ENCODE measurements around the gene ATG4D.

Gene ATG4D

GRCh38 chr19:10580979-10581631 is 37.4 kb downstream of the ATG4D start:
- peak; percentile 91 to 92 for DNase-seq
- peaks cover 0 to 8% (median 6%) of the 10 kb centered on the region in 4 donors for H3K4me1 ChIP-seq
- intact Hi-C loops (cut with DNase I; ENCODE audit: low total_unique reads): loop anchor here (2.0 kb wide), 1 partner anchor 64 kb away; no protein-coding TSS in a partner anchor
- H3K27me3 ChIP-seq: peaks cover 0 to 3% of the 10 kb centered on the region in 2 donors
- no peak overlapping the region for H3K4me3 ChIP-seq
- no peak overlapping the region for H3K27ac ChIP-seq
- no peaks in the 10 kb centered on the region for H3K9me3 ChIP-seq
- peak; percentile 99 to 100 for TF ChIP-seq CTCF (IDR thresholded peaks at IDR 0.05)
- peaks cover 0 to 5% (median 0%) of the 10 kb centered on the region in 3 donors for H3K36me3 ChIP-seq

GRCh38 chr19:10582091-10582490 is 38.4 kb downstream of the ATG4D start:
- Histone ChIP-seq H3K9me3 (no peaks in the 10 kb centered on the region), H3K36me3 (no peaks in the 10 kb centered on the region), H3K4me1 (peaks cover 0 to 8% (median 6%) of the 10 kb centered on the region in 4 donors), H3K27ac (no peak overlapping the region), H3K4me3 (no peak overlapping the region), H3K27me3 (peaks cover 0 to 10% of the 10 kb centered on the region in 2 donors)
- DNase-seq: no peak
- intact Hi-C loops (cut with DNase I; ENCODE audit: low total_unique reads): no loop called here
- no peak for TF ChIP-seq CTCF (IDR thresholded peaks at IDR 0.05)

GRCh38 chr19:10583036-10583776 is 39.5 kb downstream of the ATG4D start:
- Histone ChIP-seq H3K4me1 (peaks cover 0 to 8% (median 6%) of the 10 kb centered on the region in 4 donors), H3K36me3 (no peaks in the 10 kb centered on the region), H3K27me3 (peaks cover 0 to 18% of the 10 kb centered on the region in 2 donors), H3K4me3 (no peak overlapping the region), H3K27ac (no peak overlapping the region), H3K9me3 (no peaks in the 10 kb centered on the region)
- no peak for DNase-seq
- TF ChIP-seq CTCF (IDR thresholded peaks at IDR 0.05): no peak
- intact Hi-C loops (cut with DNase I; ENCODE audit: low total_unique reads): no loop called here

GRCh38 chr19:10586396-10586795 is 42.7 kb downstream of the ATG4D start:
- Histone ChIP-seq H3K27me3 (peaks cover 0 to 41% of the 10 kb centered on the region in 2 donors), H3K4me1 (peaks cover 0 to 2% (median under 1%) of the 10 kb centered on the region in 4 donors), H3K36me3 (no peaks in the 10 kb centered on the region), H3K9me3 (no peaks in the 10 kb centered on the region), H3K27ac (no peak overlapping the region), H3K4me3 (no peak overlapping the region)
- DNase-seq: no peak
- TF ChIP-seq CTCF (IDR thresholded peaks at IDR 0.05): no peak
- intact Hi-C loops (cut with DNase I; ENCODE audit: low total_unique reads): no loop called here

GRCh38 chr19:10587022-10587838 is 43.5 kb downstream of the ATG4D start, which contains the start of gene AP1M2:
AP1M2 (minus strand) TSS chr19:10587312; CDS start chr19:10587231, 81 bp downstream.
- no peaks in the 10 kb centered on the region for H3K4me1 ChIP-seq
- no peaks in the 10 kb centered on the region for H3K9me3 ChIP-seq
- no peak within 1 kb of the TSS for H3K27ac ChIP-seq
- TF ChIP-seq CTCF (IDR thresholded peaks at IDR 0.05): no peak
- H3K36me3 ChIP-seq: no peaks in the 10 kb centered on the region
- no peak within 1 kb of the TSS for H3K4me3 ChIP-seq
- no peak for DNase-seq
- H3K27me3 ChIP-seq: peaks cover 0 to 41% of the 10 kb centered on the region in 2 donors
- intact Hi-C loops (cut with DNase I; ENCODE audit: low total_unique reads): no loop called here
